ENCODE measurements around the gene TRAPPC12. TPM values are rescaled to one million over a fixed set of nuclear protein-coding genes. Genes with fewer than 3 reads are reported as not detected.
A peak's percentile ranks its signal among the peaks of the same experiment; 100 is the strongest.
"Not testable (repeated sequence)": the region's sequence is repeated elsewhere in the genome, so short reads cannot be mapped to it uniquely, and the experiment has no call there.

TRAPPC12 gene
- total RNA-seq, 4 donors from 2014 or later = 125 to 157 (median 145) TPM

DNA sequence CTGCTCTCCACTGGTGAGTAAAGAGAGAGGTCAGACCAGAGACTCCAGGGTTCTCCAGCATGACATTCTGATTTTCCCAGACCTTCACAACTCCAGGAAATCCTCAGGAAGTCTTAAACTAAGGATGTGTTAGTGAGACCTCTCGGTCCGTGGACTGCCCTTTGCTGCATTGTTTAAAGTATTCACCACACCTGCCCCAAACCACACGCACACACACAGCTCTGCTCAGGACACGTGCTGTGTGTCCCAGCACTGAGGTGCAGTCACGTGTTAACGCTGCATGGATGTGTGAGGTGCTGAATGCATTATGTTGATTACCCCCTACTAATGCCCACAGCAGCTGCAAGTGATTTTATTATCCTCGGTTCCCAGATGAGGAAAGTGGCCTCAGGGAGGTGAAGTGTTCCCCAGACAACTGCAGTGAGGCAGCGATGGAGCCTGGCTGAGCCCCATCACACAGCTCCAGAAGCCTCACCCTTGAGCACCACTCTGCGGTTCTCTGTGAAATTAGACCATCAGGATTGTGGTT is 68.4 kb downstream of the TRAPPC12 start:
- Histone ChIP-seq H3K4me1 (peaks cover 0 to 30% (median 2%) of the 10 kb centered on the region in 4 donors), H3K27me3 (no peaks in the 10 kb centered on the region), H3K4me3 (no peak overlapping the region), H3K9me3 (no peaks in the 10 kb centered on the region), H3K27ac (peak overlapping the region in 2 of 4 donors; percentile 37 to 63), H3K36me3 (peaks cover 0 to 74% (median 16%) of the 10 kb centered on the region in 3 donors)
- 54 to 65% methylated on average over 7 to 9 of the region's 9 CpGs for WGBS, 2 donors
- no peak for DNase-seq (ENCODE audit: low spot score in 2 of 2)
- TF ChIP-seq POLR2A (IDR thresholded peaks at IDR 0.05) (no peak), EP300 (IDR thresholded peaks at IDR 0.05) (no peak)
- TF ChIP-seq, protein P1, sequence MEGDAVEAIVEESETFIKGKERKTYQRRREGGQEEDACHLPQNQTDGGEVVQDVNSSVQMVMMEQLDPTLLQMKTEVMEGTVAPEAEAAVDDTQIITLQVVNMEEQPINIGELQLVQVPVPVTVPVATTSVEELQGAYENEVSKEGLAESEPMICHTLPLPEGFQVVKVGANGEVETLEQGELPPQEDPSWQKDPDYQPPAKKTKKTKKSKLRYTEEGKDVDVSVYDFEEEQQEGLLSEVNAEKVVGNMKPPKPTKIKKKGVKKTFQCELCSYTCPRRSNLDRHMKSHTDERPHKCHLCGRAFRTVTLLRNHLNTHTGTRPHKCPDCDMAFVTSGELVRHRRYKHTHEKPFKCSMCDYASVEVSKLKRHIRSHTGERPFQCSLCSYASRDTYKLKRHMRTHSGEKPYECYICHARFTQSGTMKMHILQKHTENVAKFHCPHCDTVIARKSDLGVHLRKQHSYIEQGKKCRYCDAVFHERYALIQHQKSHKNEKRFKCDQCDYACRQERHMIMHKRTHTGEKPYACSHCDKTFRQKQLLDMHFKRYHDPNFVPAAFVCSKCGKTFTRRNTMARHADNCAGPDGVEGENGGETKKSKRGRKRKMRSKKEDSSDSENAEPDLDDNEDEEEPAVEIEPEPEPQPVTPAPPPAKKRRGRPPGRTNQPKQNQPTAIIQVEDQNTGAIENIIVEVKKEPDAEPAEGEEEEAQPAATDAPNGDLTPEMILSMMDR (IDR thresholded peaks at IDR 0.05) = no peak

DNA sequence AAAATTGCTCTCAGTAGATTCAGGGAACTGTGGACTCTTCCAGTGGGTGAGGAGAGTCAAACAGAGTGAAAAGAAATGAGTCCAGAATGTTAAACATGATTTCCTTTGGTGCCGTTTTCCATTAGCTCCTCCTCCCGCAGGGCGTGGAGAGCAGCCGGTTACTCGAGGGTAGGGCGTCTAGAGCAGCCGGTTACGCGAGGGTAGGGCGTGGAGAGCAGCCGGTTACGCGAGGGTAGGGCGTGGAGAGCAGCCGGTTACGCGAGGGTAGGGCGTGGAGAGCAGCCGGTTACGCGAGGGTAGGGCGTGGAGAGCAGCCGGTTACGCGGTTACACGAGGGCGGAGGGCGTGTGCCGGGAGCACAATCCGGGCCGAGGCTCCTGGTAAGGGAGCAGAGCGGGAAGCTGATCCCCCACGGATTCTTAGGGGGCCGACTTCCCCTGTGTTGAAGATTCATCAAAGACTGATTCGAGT is 69.0 kb downstream of the TRAPPC12 start:
- H3K36me3 ChIP-seq = peaks cover 0 to 68% (median 16%) of the 10 kb centered on the region in 3 donors
- WGBS, 2 donors = 63 to 78% methylated on average over 35 of the region's 35 CpGs
- DNase-seq (ENCODE audit: low spot score in 2 of 2); H3K27me3 ChIP-seq; H3K9me3 ChIP-seq: not testable (repeated sequence)
- H3K27ac ChIP-seq = peak overlapping the region in 2 of 4 donors; percentile 37 to 63
- H3K4me1 ChIP-seq = peaks cover 0 to 35% (median 2%) of the 10 kb centered on the region in 4 donors
- peak overlapping the region in 1 of 4 donors; percentile 14 for H3K4me3 ChIP-seq

DNA sequence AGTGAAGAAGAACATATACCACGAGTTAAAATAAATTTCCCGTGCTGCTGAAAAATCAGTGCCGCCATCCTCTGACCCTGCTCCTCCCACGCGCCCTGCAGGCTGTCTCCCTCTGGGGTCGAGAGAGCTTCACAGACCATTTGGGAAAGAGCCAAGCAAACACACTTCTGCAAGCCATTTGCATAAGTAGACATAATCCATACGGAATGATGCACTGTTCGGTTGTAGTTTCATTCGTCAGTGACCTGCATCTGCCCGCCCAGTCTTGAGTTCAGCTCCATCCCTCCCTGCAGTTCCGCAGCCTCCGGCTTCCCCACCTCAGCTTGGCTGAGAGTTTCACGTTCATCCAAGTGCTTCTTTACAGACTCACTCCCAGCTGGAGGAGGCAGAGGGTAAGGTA is 69.6 kb downstream of the TRAPPC12 start:
- no peak overlapping the region for H3K4me3 ChIP-seq
- DNase-seq (ENCODE audit: low spot score in 2 of 2) = no peak
- H3K4me1 ChIP-seq = peaks cover 0 to 41% (median 2%) of the 10 kb centered on the region in 4 donors
- H3K27ac ChIP-seq = peak overlapping the region in 1 of 4 donors; percentile 63
- peaks cover 0 to 62% (median 12%) of the 10 kb centered on the region in 3 donors for H3K36me3 ChIP-seq
- TF ChIP-seq POLR2A (IDR thresholded peaks at IDR 0.05) (no peak), EP300 (IDR thresholded peaks at IDR 0.05) (no peak)
- TF ChIP-seq, protein P1 (IDR thresholded peaks at IDR 0.05) = no peak
- 54 to 59% methylated on average over 13 of the region's 13 CpGs for WGBS, 2 donors
- no peaks in the 10 kb centered on the region for H3K27me3 ChIP-seq
- no peaks in the 10 kb centered on the region for H3K9me3 ChIP-seq

DNA sequence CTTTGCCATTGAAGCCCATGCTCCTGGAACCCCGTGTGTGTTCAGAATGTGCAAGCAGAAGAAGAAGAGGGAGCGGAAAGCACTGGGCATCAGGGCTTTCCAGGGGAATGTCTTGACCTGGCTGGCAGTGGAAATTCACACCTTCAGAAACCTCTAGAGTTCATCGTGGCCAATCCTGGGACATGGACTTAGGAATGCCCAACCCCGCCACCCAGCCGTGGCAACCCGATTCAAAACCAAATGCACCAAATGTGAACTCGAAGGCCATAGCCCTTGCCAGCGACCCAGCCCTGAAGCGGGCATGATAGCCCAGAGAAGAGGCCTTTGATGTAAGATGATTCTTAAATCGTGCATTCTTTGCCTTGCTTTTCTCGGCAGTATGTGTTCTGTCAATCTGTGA is 70.4 kb downstream of the TRAPPC12 start:
- Histone ChIP-seq H3K9me3 (no peaks in the 10 kb centered on the region), H3K4me1 (peaks cover 0 to 41% (median 2%) of the 10 kb centered on the region in 4 donors), H3K27me3 (no peaks in the 10 kb centered on the region), H3K36me3 (peaks cover 0 to 60% (median 9%) of the 10 kb centered on the region in 3 donors), H3K27ac (peak overlapping the region in 1 of 4 donors; percentile 63), H3K4me3 (no peak overlapping the region)
- WGBS, 2 donors = 87 to 89% methylated on average over 11 of the region's 11 CpGs
- TF ChIP-seq, protein P1 (IDR thresholded peaks at IDR 0.05) = no peak
- TF ChIP-seq POLR2A (IDR thresholded peaks at IDR 0.05) (no peak), EP300 (IDR thresholded peaks at IDR 0.05) (no peak)
- no peak for DNase-seq (ENCODE audit: low spot score in 2 of 2)

DNA sequence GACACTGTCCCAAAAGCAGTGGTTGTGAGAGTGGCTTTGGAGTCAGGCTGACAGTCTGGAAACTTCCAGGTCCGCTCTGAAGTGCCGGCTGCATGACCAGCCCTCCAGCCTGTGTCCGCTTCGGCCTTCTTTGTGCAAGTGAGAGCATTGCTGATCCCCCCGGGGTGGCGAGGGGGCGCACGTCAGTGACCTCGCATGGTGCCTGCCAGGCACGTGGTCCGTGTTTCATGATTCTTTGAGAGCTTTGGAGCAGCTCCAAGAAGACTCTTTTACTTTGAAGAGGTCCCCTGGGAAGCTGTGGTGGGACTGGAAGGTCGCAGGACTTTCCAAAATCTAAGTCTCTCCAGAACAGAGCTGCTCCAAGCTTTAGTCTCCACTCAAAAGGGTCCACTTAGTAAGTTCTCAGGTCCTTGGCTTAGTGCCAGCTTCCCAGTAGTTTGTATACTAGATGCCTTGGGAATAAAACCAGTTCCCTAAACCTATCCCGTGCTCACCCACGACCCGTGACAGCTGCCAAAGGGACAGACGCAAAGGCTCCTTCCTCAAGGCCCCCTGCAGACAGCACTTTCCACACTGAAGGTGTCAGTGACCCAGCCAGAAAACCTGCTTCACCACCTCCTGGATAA is 71.0 kb downstream of the TRAPPC12 start:
- WGBS, 2 donors = 50 to 61% methylated on average over 16 of the region's 16 CpGs
- no peak for DNase-seq (ENCODE audit: low spot score in 2 of 2)
- Histone ChIP-seq H3K27me3 (no peaks in the 10 kb centered on the region), H3K4me1 (peaks cover 0 to 41% (median 2%) of the 10 kb centered on the region in 4 donors), H3K9me3 (no peaks in the 10 kb centered on the region), H3K36me3 (peaks cover 0 to 57% (median 4%) of the 10 kb centered on the region in 3 donors), H3K4me3 (no peak overlapping the region), H3K27ac (peak overlapping the region in 1 of 4 donors; percentile 44)
- TF ChIP-seq EP300 (IDR thresholded peaks at IDR 0.05) (no peak), POLR2A (IDR thresholded peaks at IDR 0.05) (no peak)
- TF ChIP-seq, protein P1 (IDR thresholded peaks at IDR 0.05) = no peak

Measured in tibial nerve (tissue), 4 donors.